22Rv1 (cell line): ENCODE measurements around the gene ADAM8.

Experiments used
- H3K27ac ChIP-seq: fragments of 450-650 bp; 2 replicates; pipeline ENCODE4 v1.5.1; 2017
- CTCF ChIP-seq: fragments of 450-650 bp; IDR thresholded peaks from 2 replicates; pipeline ENCODE4 v1.5.1; 2017; ENCODE audit warnings: mild to moderate bottlenecking
- ZFX ChIP-seq: fragments of 450-650 bp; IDR thresholded peaks from 2 replicates; pipeline ENCODE4 v1.6.1; 2017; ENCODE audit warnings: antibody characterized with exemption, borderline replicate concordance

ADAM8 gene

GRCh38 chr10:133254421-133255120, 22.1 kb downstream of the ADAM8 start:
- no peak overlapping the region for H3K27ac ChIP-seq
- no peak for TF ChIP-seq CTCF
- no peak for TF ChIP-seq ZFX

GRCh38 chr10:133253361-133253955, 23.2 kb downstream of the ADAM8 start:
- no peak overlapping the region for H3K27ac ChIP-seq
- TF ChIP-seq ZFX (no peak), CTCF (no peak)

- no peak for TF ChIP-seq ZFX
- TF ChIP-seq CTCF = no peak
- H3K27ac ChIP-seq = no peak overlapping the region
These were observed 24.5 kb downstream of the ADAM8 start for GRCh38 chr10:133252223-133252552.

DNA sequence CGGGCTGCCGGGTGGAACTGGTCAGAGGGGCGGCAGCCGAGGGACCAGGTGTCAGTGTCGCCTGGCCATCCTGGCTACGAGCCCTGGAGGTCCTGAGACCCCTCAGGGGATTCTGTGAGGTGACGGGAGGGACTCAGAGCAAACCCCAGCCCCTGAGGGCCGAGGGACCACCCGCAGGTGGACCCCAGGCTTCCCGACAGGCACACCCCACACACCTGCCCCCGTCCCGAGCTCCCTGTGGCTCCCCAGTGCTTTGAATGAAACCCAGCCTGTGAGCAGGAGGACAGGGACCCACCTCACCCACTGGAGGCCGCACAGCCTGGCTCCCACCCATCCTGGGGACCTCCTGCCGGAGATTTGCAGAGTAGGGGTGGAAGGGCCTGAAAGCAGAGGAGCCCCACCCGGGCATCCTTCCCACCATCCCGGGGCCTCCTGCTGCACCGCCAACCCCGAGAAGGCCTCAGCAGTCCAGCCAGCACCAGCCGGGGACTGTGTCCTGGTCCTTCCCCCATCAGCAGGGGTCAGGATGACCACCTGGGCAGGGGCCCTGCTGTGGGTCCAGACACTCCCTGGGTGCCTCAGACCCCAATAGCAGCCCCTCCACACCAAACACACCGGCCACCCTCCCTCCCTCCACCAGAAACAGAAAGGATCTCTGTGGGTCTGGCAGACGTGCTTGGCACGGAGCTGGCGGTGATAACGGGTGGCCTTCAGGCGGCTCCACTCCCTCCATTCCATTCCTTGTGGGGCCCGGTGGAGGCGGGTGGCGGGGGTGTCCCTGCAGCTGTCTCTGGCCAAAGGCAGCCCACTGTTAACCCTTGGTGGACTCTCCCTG, 25.1 kb downstream of the ADAM8 start:
- no peak overlapping the region for H3K27ac ChIP-seq
- TF ChIP-seq CTCF (no peak), ZFX (no peak)

DNA sequence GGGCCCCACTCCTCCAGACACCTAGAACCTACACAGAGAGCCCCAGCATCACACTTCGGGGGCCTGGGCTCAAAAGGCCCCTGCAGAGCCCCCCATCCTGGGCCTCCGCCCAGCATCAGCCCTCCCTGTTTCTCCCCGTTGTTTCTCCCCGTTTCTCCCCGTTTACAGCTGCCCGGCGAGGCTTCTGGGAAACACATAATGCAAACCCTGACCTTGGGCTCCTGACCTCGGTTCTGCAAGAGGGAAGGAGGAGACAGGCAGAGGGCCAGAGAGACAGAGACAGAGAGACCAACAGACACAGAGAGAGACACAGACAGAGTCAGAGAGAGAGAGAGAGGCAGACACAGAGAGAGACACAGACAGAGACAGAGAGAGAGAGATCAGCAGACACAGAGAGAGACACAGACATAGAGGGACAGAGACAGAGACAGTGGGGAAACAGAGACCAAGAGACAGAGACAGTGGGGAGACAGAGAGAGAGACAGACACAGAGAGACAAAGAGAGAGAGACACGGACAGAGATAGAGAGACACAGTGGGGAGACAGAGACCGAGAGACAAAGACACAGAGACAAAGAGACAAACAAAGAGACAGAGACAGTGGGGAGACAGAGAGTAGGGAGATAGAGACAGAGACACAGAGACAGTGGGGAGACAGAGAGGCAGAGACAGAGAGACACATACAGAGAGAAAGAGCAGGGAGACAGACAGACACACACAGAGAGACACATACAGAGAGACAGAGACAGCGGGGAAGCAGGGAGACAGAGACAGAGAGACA, 26.5 kb downstream of the ADAM8 start:
- no peak overlapping the region for H3K27ac ChIP-seq
- no peak for TF ChIP-seq ZFX
- TF ChIP-seq CTCF = no peak

- no peak overlapping the region for H3K27ac ChIP-seq
- TF ChIP-seq CTCF = no peak
- TF ChIP-seq ZFX = no peak
These were observed 27.4 kb downstream of the ADAM8 start for GRCh38 chr10:133249094-133249780.
